Measurements from ENCODE around the gene CRACR2A. TPM values are rescaled to one million over a fixed set of nuclear protein-coding genes. Genes with fewer than 3 reads are reported as not detected.

Gene CRACR2A
- total RNA-seq, 4 donors from 2014 or later, result 1.1 to 3.3 (median 2.8) TPM

DNA sequence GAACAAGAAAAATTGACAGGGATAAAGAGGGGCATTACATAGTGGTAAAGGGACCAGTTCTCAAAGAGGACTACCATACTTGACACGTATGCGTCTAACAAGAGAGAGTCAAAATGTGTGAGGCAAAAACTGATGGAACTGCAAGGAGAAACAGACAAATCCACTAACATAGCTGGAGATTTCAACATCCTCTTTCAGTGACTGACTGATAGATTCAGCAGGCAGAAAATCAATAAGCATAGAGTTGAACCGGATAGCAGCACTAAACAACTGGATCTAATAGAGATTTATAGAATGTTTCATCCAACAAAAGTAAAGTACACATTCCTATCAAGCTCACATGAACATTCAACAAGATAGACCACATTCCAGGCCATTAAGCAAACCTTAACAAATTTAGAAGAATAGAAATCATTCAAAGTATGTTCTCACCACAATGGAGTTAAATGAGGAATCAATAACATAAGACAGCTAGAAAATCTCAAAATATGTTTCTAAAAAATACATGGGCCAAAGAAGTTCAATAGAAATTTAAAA is 16.1 kb upstream of the CRACR2A start:
- no peak for TF ChIP-seq EP300 (IDR thresholded peaks at IDR 0.05)
- no peak for TF ChIP-seq CTCF (IDR thresholded peaks at IDR 0.05)
- TF ChIP-seq POLR2A (IDR thresholded peaks at IDR 0.05; ENCODE audit: low read depth), result no peak
- TF ChIP-seq POLR2AphosphoS5 (IDR thresholded peaks at IDR 0.05), result no peak
- WGBS, result 94% methylated on average over 3 of the region's 3 CpGs
- Histone ChIP-seq H3K9me3 (no peaks in the 10 kb centered on the region), H3K36me3 (no peaks in the 10 kb centered on the region), H3K27me3 (no peaks in the 10 kb centered on the region), H3K4me1 (peaks cover 0 to 4% (median 0%) of the 10 kb centered on the region in 4 donors), H3K27ac (replicated peaks in 1 of 4) (no peak overlapping the region), H3K4me3 (no peak overlapping the region)
- intact Hi-C loops (cut with DNase I), result no loop called here
- DNase-seq (ENCODE audit: extremely low spot score), result no peak

DNA sequence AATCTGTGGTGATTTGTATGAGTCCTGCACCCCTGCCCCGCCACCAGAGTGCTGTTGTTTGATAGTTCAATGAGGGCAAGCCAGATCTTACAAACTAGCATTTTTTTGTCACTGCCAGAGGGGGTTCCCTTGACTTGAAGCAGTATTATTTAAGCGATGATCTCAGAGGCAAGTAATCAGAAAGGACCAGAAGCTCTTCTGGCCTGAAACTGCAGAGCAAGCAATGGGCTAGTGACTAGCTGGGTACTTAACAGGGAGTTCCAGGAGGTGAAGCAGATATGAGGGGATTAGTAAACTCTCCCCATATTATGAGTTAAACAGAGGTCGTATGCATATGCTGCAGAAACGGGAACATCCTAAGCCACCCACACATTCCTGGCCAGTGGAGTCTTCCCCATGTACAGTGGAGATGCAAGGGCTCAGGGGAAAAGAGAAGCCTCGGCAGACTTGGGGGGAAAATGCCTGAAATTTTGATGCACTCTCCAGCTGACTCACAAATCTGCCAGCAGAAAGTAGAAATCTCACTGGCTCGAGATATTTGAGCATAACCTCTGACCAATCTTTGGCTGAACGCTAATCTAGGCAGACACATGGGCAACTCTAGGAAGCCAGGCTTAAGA is 8.3 kb upstream of the CRACR2A start:
- Histone ChIP-seq H3K9me3 (no peaks in the 10 kb centered on the region), H3K27me3 (no peaks in the 10 kb centered on the region), H3K4me3 (no peak overlapping the region), H3K36me3 (no peaks in the 10 kb centered on the region), H3K4me1 (no peaks in the 10 kb centered on the region), H3K27ac (replicated peaks in 1 of 4) (no peak overlapping the region)
- 46% methylated on average over 6 of the region's 7 CpGs for WGBS
- intact Hi-C loops (cut with DNase I), result no loop called here
- no peak for DNase-seq (ENCODE audit: extremely low spot score)
- no peak for TF ChIP-seq POLR2A (IDR thresholded peaks at IDR 0.05; ENCODE audit: low read depth)
- no peak for TF ChIP-seq POLR2AphosphoS5 (IDR thresholded peaks at IDR 0.05)
- TF ChIP-seq CTCF (IDR thresholded peaks at IDR 0.05), result no peak
- no peak for TF ChIP-seq EP300 (IDR thresholded peaks at IDR 0.05)

GRCh38 chr12:3759878-3760277 is 7.0 kb upstream of the CRACR2A start:
- peak; percentile 14 for DNase-seq (ENCODE audit: extremely low spot score)
- intact Hi-C loops (cut with DNase I), result no loop called here
- H3K27ac ChIP-seq (replicated peaks in 1 of 4), result no peak overlapping the region
- H3K36me3 ChIP-seq, result no peaks in the 10 kb centered on the region
- no peak for TF ChIP-seq POLR2A (IDR thresholded peaks at IDR 0.05; ENCODE audit: low read depth)
- no peak for TF ChIP-seq EP300 (IDR thresholded peaks at IDR 0.05)
- no peak for TF ChIP-seq CTCF (IDR thresholded peaks at IDR 0.05)
- no peak for TF ChIP-seq POLR2AphosphoS5 (IDR thresholded peaks at IDR 0.05)
- no peaks in the 10 kb centered on the region for H3K9me3 ChIP-seq
- no peaks in the 10 kb centered on the region for H3K4me1 ChIP-seq
- 60% methylated on average over 2 of the region's 2 CpGs for WGBS
- H3K4me3 ChIP-seq, result no peak overlapping the region
- H3K27me3 ChIP-seq, result no peaks in the 10 kb centered on the region

GRCh38 chr12:3757261-3757660 is 4.4 kb upstream of the CRACR2A start:
- peaks cover 16 to 23% (median 19%) of the 10 kb centered on the region in 4 donors for H3K4me1 ChIP-seq
- H3K27me3 ChIP-seq, result peaks cover 0 to 22% (median 3%) of the 10 kb centered on the region in 4 donors
- no peaks in the 10 kb centered on the region for H3K9me3 ChIP-seq
- peak; percentile 12 for DNase-seq (ENCODE audit: extremely low spot score)
- intact Hi-C loops (cut with DNase I), result no loop called here
- H3K36me3 ChIP-seq, result no peaks in the 10 kb centered on the region
- no peak for TF ChIP-seq CTCF (IDR thresholded peaks at IDR 0.05)
- no peak for TF ChIP-seq EP300 (IDR thresholded peaks at IDR 0.05)
- no peak for TF ChIP-seq POLR2A (IDR thresholded peaks at IDR 0.05; ENCODE audit: low read depth)
- no peak for TF ChIP-seq POLR2AphosphoS5 (IDR thresholded peaks at IDR 0.05)
- no peak overlapping the region for H3K4me3 ChIP-seq
- no peak overlapping the region for H3K27ac ChIP-seq (replicated peaks in 1 of 4)
- no CpG with 5 or more reads among the region's 2 CpGs for WGBS
